ENCODE data around the gene DERA. TPM values are rescaled to one million over a fixed set of nuclear protein-coding genes. Genes with fewer than 3 reads are reported as not detected.

The DERA gene
- total and polyA plus RNA-seq, 9 of the 15 experiments (the other 6 are each of a cell fraction or from before 2014, with no cell fraction given), result 5.5 to 15.5 (median 7.8) TPM

- TF ChIP-seq ZFP36 (IDR thresholded peaks at IDR 0.05; ENCODE audit: low read depth, low read length, partially characterized antibody) (no peak), NELFE (IDR thresholded peaks at IDR 0.05; ENCODE audit: insufficient read depth, insufficient read length) (no peak), ZNF41 (CRISPR knock-in tag; conservative IDR thresholded peaks at IDR 0.05) (no peak)
Observed at GRCh38 chr12:15955281-15955680, 44.1 kb downstream of the DERA start (continued).

- Histone ChIP-seq H3K4me2 (ENCODE audit: insufficient read depth, low read length) (no peak overlapping the region), H2AFZ (ENCODE audit: low read depth, low read length) (no peak overlapping the region), H3K36me3 (ENCODE audit: control insufficient read depth, insufficient read depth, low read length) (no peaks in the 10 kb centered on the region), H3K27me3 (ENCODE audit: control insufficient read depth in 2 of 2, insufficient read depth in 2 of 2, low read length in 2 of 2) (no peaks in the 10 kb centered on the region), H3K4me1 (replicated peaks in 1 of 2; ENCODE audit: control insufficient read depth in 2 of 2, insufficient read depth in 2 of 2, low read length in 2 of 2) (no peaks in the 10 kb centered on the region), H3K27ac (ENCODE audit: extremely low read depth, low read depth, low read length) (no peak overlapping the region), H3K9ac (ENCODE audit: insufficient read depth in 1 of 2, low read depth in 2 of 2, low read length in 2 of 2) (no peak overlapping the region), H3K4me3 (no peak overlapping the region), H4K20me1 (replicated peaks; ENCODE audit: control insufficient read depth, insufficient read depth, low read length) (no peaks in the 10 kb centered on the region), H3K9me1 (ENCODE audit: control insufficient read depth, insufficient read depth, low read length) (no peaks in the 10 kb centered on the region), H3K9me3 (replicated peaks; ENCODE audit: control insufficient read depth, insufficient read depth, low read depth, low read length) (no peaks in the 10 kb centered on the region), H3K79me2 (ENCODE audit: control insufficient read depth, insufficient read depth, low read length) (no peaks in the 10 kb centered on the region)
- no peak for FAIRE-seq
- no TSS peak for BruUV-seq (replicated peaks)
- CTCF ChIA-PET (ENCODE audit: low intra/inter-chr PET ratio), result no interaction called here
- in situ Hi-C loops (cut with MboI) (no loop called here), intact Hi-C loops (cut with micrococcal nuclease) (no loop called here)
- POLR2A ChIA-PET, result no interaction called here
- no peak for ATAC-seq
- DNase-seq (ENCODE audit: extremely low read depth in 1 of 4, low spot score in 3 of 4), result no peak
- TF ChIP-seq MEF2A (IDR thresholded peaks at IDR 0.05; ENCODE audit: control insufficient read depth, low read depth, low read length), result no peak
- TF ChIP-seq DDX20 (tag; IDR thresholded peaks at IDR 0.05; ENCODE audit: low read depth), result no peak
- TF ChIP-seq TAF1 (IDR thresholded peaks at IDR 0.05; ENCODE audit: control insufficient read depth, extremely low read depth, insufficient read depth, low read length, severe bottlenecking), result no peak
- no peak for TF ChIP-seq TCF3 (CRISPR knock-in tag; IDR thresholded peaks at IDR 0.05)
- 0% methylated on average over 1 of the region's 1 CpG for WGBS (ENCODE audit: insufficient coverage, low coverage, missing lambda C conversion rate)
Observed at GRCh38 chr12:15956010-15956409, 44.9 kb downstream of the DERA start.

Data from K562 (cell line).